Gastrocnemius medialis (tissue), 4 donors: ENCODE measurements around the gene SIRT7.

Experiments
- POLR2A ChIP-seq, 2 donors: fragments of 450-650 bp; IDR thresholded peaks; one replicate each; pipeline ENCODE4 v1.6.1; 2017; ENCODE audit warnings: antibody characterized with exemption in 2 of 2, mild to moderate bottlenecking in 2 of 2, moderate library complexity in 2 of 2
- TF ChIP-seq, protein P1 (sequence below), 5 experiments: fragments of 450-650 bp in 3 of 5; fragments of 200-600 bp in 2 of 5; sonication (generic) in 2 of 5; IDR thresholded peaks in 4 of 5; conservative IDR thresholded peaks in 1 of 5; 1 replicate in 4 of 5; 2 replicates in 1 of 5; pipeline ENCODE4 v1.5.1; 2016 to 2019; ENCODE audit warnings: antibody characterized with exemption in 5 of 5, mild to moderate bottlenecking in 3 of 5, moderate library complexity in 3 of 5

DNA sequence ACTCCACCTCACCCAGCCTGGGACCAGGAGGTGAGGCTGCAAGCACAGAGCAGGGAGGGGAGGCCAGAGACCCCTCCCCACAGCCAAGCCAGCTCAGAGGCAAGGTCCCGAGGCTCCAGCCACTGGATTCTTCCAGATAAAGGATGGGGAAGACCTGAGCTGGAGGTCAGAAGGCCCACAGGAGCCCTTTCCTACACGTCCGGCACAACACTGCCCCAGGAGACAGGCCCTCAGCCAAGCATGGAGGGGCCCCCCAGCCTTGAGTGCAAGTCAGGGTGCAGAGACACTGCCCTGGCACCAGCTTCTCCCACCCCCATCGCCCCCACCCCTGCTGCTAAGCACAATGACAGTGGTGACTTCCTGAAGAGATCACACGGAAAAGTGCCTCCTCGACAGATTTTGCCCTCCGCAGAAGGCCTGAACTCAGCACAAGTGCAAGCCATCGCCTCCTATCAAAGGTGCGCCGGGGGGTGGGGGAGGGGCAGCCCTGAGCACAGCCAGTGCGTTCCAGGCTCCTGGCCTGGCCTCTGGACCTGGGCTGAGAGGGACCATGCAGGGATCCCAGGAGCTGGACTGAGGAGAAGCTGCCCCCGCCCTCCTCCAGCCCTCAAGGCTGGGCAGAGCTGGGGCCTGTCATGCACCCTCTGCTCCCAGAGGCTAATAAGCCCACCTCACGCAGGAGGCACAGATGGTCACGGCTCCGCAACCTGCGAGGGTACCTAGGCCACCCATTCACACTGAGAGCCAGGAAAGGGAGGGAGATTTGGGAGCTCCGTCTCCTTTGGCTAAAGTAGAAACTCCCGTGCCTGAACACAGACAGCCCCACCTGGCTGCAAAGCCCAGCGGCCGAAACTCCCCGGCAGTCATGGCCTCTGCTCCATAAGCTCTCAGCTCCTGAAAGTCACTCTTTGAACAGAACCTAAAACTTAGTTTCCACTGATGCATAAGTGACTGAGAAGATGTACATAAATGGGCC lies 6.9 kb upstream of the SIRT7 start:
- TF ChIP-seq, protein P1, sequence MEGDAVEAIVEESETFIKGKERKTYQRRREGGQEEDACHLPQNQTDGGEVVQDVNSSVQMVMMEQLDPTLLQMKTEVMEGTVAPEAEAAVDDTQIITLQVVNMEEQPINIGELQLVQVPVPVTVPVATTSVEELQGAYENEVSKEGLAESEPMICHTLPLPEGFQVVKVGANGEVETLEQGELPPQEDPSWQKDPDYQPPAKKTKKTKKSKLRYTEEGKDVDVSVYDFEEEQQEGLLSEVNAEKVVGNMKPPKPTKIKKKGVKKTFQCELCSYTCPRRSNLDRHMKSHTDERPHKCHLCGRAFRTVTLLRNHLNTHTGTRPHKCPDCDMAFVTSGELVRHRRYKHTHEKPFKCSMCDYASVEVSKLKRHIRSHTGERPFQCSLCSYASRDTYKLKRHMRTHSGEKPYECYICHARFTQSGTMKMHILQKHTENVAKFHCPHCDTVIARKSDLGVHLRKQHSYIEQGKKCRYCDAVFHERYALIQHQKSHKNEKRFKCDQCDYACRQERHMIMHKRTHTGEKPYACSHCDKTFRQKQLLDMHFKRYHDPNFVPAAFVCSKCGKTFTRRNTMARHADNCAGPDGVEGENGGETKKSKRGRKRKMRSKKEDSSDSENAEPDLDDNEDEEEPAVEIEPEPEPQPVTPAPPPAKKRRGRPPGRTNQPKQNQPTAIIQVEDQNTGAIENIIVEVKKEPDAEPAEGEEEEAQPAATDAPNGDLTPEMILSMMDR (IDR thresholded peaks at IDR 0.05 in 4 of 5, conservative IDR thresholded peaks at IDR 0.05 in 1 of 5) = no peak
- TF ChIP-seq POLR2A (IDR thresholded peaks at IDR 0.05) = no peak
